SK-N-SH treated with all-trans-retinoic acid at 6 μM for 48 hours (cell line): Measurements from ENCODE around the gene AKAP6.

ENCODE experiments used
- ATAC-seq: fragments of 200-7000 bp; cut with Tn5 transposase; 3 replicates; pipeline ENCODE4 v1.9.1; 2020; ENCODE audit warnings: mild to moderate bottlenecking, moderate library complexity
- ARNTL ChIP-seq: fragments of 450-650 bp; formaldehyde crosslinking; IDR thresholded peaks from 2 replicates; pipeline ENCODE4 v1.5.0; 2020; ENCODE audit warnings: low read depth, mild to moderate bottlenecking, moderate library complexity, borderline replicate concordance
- BACH2 ChIP-seq: fragments of 250-450 bp; sonication (Bioruptor Pico); IDR thresholded peaks from 2 replicates; pipeline ENCODE4 v1.9.0; 2021; ENCODE audit warnings: mild to moderate bottlenecking, borderline replicate concordance
- CSDC2 ChIP-seq: fragments of 250-450 bp; sonication (Bioruptor Pico); IDR thresholded peaks from 2 replicates; pipeline ENCODE4 v1.5.0; 2020; ENCODE audit warnings: mild to moderate bottlenecking, moderate library complexity
- ESRRG ChIP-seq: fragments of 250-450 bp; sonication (Bioruptor Pico); IDR thresholded peaks from 2 replicates; pipeline ENCODE4 v1.6.1; 2021; ENCODE audit warnings: mild to moderate bottlenecking
- GLIS3 ChIP-seq: fragments of 250-450 bp; sonication (Bioruptor Pico); IDR thresholded peaks from 2 replicates; pipeline ENCODE4 v1.5.0; 2020; ENCODE audit warnings: mild to moderate bottlenecking, moderate library complexity
- ISL1 ChIP-seq: fragments of 250-450 bp; sonication (Bioruptor Pico); IDR thresholded peaks from 2 replicates; pipeline ENCODE4 v2.1.2; 2022; ENCODE audit warnings: mild to moderate bottlenecking, moderate library complexity
- OSR1 ChIP-seq: fragments of 250-450 bp; sonication (Bioruptor Pico); IDR thresholded peaks from 2 replicates; pipeline ENCODE4 v1.8.0; 2022; ENCODE audit warnings: moderate library complexity, mild to moderate bottlenecking, inconsistent platforms
- PATZ1 ChIP-seq: fragments of 250-450 bp; sonication (Bioruptor Pico); IDR thresholded peaks from 2 replicates; pipeline ENCODE4 v1.8.0; 2020; ENCODE audit warnings: mild to moderate bottlenecking, moderate library complexity, borderline replicate concordance
- PPARA ChIP-seq: fragments of 250-450 bp; sonication (Bioruptor Pico); IDR thresholded peaks from 2 replicates; pipeline ENCODE4 v1.5.0; 2020; ENCODE audit warnings: mild to moderate bottlenecking, borderline replicate concordance
- SNAI2 ChIP-seq: fragments of 250-450 bp; sonication (Bioruptor Pico); IDR thresholded peaks from 2 replicates; pipeline ENCODE4 v1.5.0; 2020; ENCODE audit warnings: mild to moderate bottlenecking, moderate library complexity
- TCF4 ChIP-seq: fragments of 250-450 bp; sonication (Bioruptor Pico); IDR thresholded peaks from 2 replicates; pipeline ENCODE4 v1.8.0; 2021; ENCODE audit warnings: mild to moderate bottlenecking, moderate library complexity, borderline replicate concordance
- ZC3H10 ChIP-seq: fragments of 250-450 bp; sonication (Bioruptor Pico); IDR thresholded peaks from 2 replicates; pipeline ENCODE4 v1.5.1; 2021; ENCODE audit warnings: mild to moderate bottlenecking, moderate library complexity
- ZFP3 ChIP-seq: fragments of 250-450 bp; sonication (Bioruptor Pico); IDR thresholded peaks from 2 replicates; pipeline ENCODE4 v1.5.0; 2020; ENCODE audit warnings: mild to moderate bottlenecking, moderate library complexity
- ZNF565 ChIP-seq: fragments of 450-650 bp; formaldehyde crosslinking; conservative IDR thresholded peaks from 2 replicates; pipeline ENCODE4 v1.5.0; 2020; ENCODE audit warnings: low read depth, mild to moderate bottlenecking, moderate library complexity
- ZNF8 ChIP-seq: fragments of 450-650 bp; formaldehyde crosslinking; IDR thresholded peaks from 2 replicates; pipeline ENCODE4 v1.5.0; 2020; ENCODE audit warnings: mild to moderate bottlenecking, moderate library complexity
- TF ChIP-seq, protein P1 (sequence below): fragments of 250-450 bp; sonication (Bioruptor Pico); IDR thresholded peaks from 2 replicates; pipeline ENCODE4 v1.5.0; 2020; ENCODE audit warnings: mild to moderate bottlenecking, moderate library complexity
- TF ChIP-seq, protein P2 (sequence below): fragments of 250-450 bp; sonication (Bioruptor Pico); IDR thresholded peaks from 2 replicates; pipeline ENCODE4 v1.5.1; 2021; ENCODE audit warnings: mild to moderate bottlenecking, moderate library complexity
- TF ChIP-seq, protein P3 (sequence below): fragments of 250-450 bp; sonication (Bioruptor Pico); IDR thresholded peaks from 2 replicates; pipeline ENCODE4 v1.8.0; 2021; ENCODE audit warnings: low read depth, mild to moderate bottlenecking, moderate library complexity, borderline replicate concordance

The AKAP6 gene

DNA sequence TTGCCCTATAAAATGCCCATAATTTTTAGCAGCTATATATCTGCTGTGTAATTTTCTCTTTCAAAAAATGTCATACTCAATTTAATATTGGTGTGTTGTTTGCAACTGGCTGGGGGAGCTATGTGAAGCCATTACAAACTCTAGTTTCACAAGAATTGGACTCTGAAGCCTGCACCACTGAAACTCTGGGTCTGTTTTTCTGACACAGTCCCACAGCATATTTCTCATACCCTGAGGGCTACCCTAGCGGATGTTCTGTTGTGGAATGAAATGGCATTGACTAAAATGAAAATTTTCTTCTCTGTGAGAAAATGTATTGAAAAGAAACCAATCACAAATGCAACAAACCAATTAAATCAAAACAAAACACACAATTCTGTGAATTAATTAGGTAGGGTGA, 325.0 kb downstream of the AKAP6 start (continued):
- TF ChIP-seq, protein P1, sequence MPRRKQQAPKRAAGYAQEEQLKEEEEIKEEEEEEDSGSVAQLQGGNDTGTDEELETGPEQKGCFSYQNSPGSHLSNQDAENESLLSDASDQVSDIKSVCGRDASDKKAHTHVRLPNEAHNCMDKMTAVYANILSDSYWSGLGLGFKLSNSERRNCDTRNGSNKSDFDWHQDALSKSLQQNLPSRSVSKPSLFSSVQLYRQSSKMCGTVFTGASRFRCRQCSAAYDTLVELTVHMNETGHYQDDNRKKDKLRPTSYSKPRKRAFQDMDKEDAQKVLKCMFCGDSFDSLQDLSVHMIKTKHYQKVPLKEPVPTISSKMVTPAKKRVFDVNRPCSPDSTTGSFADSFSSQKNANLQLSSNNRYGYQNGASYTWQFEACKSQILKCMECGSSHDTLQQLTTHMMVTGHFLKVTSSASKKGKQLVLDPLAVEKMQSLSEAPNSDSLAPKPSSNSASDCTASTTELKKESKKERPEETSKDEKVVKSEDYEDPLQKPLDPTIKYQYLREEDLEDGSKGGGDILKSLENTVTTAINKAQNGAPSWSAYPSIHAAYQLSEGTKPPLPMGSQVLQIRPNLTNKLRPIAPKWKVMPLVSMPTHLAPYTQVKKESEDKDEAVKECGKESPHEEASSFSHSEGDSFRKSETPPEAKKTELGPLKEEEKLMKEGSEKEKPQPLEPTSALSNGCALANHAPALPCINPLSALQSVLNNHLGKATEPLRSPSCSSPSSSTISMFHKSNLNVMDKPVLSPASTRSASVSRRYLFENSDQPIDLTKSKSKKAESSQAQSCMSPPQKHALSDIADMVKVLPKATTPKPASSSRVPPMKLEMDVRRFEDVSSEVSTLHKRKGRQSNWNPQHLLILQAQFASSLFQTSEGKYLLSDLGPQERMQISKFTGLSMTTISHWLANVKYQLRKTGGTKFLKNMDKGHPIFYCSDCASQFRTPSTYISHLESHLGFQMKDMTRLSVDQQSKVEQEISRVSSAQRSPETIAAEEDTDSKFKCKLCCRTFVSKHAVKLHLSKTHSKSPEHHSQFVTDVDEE (CRISPR knock-in tag), result no peak
- no peak for TF ChIP-seq PATZ1
- no peak for TF ChIP-seq SNAI2 (CRISPR knock-in tag)
- no peak for TF ChIP-seq OSR1 (CRISPR knock-in tag)
- no peak for TF ChIP-seq TCF4 (CRISPR knock-in tag)
- TF ChIP-seq ZNF8 (CRISPR knock-in tag), result no peak

DNA sequence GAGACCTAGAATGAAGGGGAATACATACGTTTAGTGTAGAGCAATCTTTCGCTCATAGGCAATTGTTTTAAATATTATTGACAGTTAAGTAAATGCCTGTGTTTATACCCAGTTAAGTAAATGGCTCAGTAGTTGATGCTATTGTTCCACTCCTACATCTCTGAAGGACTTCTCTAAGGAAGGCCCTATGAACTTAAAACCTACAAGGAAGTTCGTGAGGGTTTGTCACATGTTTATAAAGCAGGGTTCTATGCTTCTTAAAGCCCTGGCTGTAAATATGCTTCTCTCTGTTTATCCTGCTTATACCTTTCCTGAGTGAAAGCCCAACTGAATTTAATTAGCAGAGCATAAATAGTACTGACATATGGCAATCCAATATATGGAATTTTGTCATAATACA, 327.5 kb downstream of the AKAP6 start:
- ATAC-seq, result no peak
- TF ChIP-seq ZC3H10 (CRISPR knock-in tag) (no peak), ZFP3 (CRISPR knock-in tag) (no peak), SNAI2 (CRISPR knock-in tag) (no peak), BACH2 (CRISPR knock-in tag) (no peak), ZNF8 (CRISPR knock-in tag) (no peak), GLIS3 (no peak), OSR1 (CRISPR knock-in tag) (no peak), ARNTL (no peak), TCF4 (CRISPR knock-in tag) (no peak), CSDC2 (CRISPR knock-in tag) (no peak), ZNF565 (CRISPR knock-in tag) (no peak)
- TF ChIP-seq, protein P2, sequence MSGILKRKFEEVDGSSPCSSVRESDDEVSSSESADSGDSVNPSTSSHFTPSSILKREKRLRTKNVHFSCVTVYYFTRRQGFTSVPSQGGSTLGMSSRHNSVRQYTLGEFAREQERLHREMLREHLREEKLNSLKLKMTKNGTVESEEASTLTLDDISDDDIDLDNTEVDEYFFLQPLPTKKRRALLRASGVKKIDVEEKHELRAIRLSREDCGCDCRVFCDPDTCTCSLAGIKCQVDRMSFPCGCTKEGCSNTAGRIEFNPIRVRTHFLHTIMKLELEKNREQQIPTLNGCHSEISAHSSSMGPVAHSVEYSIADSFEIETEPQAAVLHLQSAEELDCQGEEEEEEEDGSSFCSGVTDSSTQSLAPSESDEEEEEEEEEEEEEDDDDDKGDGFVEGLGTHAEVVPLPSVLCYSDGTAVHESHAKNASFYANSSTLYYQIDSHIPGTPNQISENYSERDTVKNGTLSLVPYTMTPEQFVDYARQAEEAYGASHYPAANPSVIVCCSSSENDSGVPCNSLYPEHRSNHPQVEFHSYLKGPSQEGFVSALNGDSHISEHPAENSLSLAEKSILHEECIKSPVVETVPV (CRISPR knock-in tag), result no peak
- TF ChIP-seq, protein P1 (CRISPR knock-in tag), result no peak

GRCh38 chr14:32657081-32657480, 328.0 kb downstream of the AKAP6 start:
- TF ChIP-seq TCF4 (CRISPR knock-in tag) (no peak), GLIS3 (no peak), PPARA (CRISPR knock-in tag) (no peak), SNAI2 (CRISPR knock-in tag) (no peak), BACH2 (CRISPR knock-in tag) (no peak)
- TF ChIP-seq, protein P3, sequence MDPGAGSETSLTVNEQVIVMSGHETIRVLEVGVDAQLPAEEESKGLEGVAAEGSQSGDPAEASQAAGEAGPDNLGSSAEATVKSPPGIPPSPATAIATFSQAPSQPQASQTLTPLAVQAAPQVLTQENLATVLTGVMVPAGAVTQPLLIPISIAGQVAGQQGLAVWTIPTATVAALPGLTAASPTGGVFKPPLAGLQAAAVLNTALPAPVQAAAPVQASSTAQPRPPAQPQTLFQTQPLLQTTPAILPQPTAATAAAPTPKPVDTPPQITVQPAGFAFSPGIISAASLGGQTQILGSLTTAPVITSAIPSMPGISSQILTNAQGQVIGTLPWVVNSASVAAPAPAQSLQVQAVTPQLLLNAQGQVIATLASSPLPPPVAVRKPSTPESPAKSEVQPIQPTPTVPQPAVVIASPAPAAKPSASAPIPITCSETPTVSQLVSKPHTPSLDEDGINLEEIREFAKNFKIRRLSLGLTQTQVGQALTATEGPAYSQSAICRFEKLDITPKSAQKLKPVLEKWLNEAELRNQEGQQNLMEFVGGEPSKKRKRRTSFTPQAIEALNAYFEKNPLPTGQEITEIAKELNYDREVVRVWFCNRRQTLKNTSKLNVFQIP (CRISPR knock-in tag), result no peak
- ATAC-seq, result no peak

GRCh38 chr14:32661216-32661615, 332.1 kb downstream of the AKAP6 start:
- no peak for ATAC-seq

More at GRCh38 chr14:32661216-32661615, 332.1 kb downstream of the AKAP6 start:
- no peak for TF ChIP-seq SNAI2 (CRISPR knock-in tag)
- no peak for TF ChIP-seq ESRRG (CRISPR knock-in tag)
- TF ChIP-seq TCF4 (CRISPR knock-in tag), result no peak
- TF ChIP-seq ISL1, result no peak
- TF ChIP-seq, all 23 proteins: peak for 0
